ENCODE measurements around the gene ZNF716.
"Not testable (repeated sequence)": the region's sequence is repeated elsewhere in the genome, so short reads cannot be mapped to it uniquely, and the experiment has no call there.

ZNF716 gene

GRCh38 chr7:57427146-57427545 is 22.8 kb upstream of the ZNF716 start:
- DNase-seq = no peak

GRCh38 chr7:57427594-57427993 is 22.4 kb upstream of the ZNF716 start:
- no peak for DNase-seq

- DNase-seq = no peak
Measured at GRCh38 chr7:57432583-57432982, 17.4 kb upstream of the ZNF716 start.

GRCh38 chr7:57437581-57437980 is 12.4 kb upstream of the ZNF716 start:
- DNase-seq = no peak

- no peak for DNase-seq
Measured at GRCh38 chr7:57438244-57438643, 11.7 kb upstream of the ZNF716 start.

GRCh38 chr7:57443567-57443966 is 6.4 kb upstream of the ZNF716 start:
- DNase-seq = no peak

- not testable (repeated sequence) for DNase-seq
Measured at GRCh38 chr7:57469186-57469828, 19.3 kb downstream of the ZNF716 start.

- not testable (repeated sequence) for DNase-seq
Measured at GRCh38 chr7:57480304-57480703, 30.3 kb downstream of the ZNF716 start.

- not testable (repeated sequence) for DNase-seq
Measured at GRCh38 chr7:57485022-57485421, 35.0 kb downstream of the ZNF716 start.

- no peak for DNase-seq
Measured at GRCh38 chr7:57487957-57488356, 38.0 kb downstream of the ZNF716 start.

GRCh38 chr7:57495111-57495510 is 45.1 kb downstream of the ZNF716 start:
- not testable (repeated sequence) for DNase-seq

- no peak for DNase-seq
Measured at GRCh38 chr7:57496395-57496794, 46.4 kb downstream of the ZNF716 start.

GRCh38 chr7:57505176-57505575 is 55.2 kb downstream of the ZNF716 start:
- DNase-seq = no peak
